ENCODE measurements around the gene RFX2. TPM values are rescaled to one million over a fixed set of nuclear protein-coding genes. Genes with fewer than 3 reads are reported as not detected.

RFX2 gene
- total RNA-seq, 1 experiment from 2014 or later: 2.9 TPM

DNA sequence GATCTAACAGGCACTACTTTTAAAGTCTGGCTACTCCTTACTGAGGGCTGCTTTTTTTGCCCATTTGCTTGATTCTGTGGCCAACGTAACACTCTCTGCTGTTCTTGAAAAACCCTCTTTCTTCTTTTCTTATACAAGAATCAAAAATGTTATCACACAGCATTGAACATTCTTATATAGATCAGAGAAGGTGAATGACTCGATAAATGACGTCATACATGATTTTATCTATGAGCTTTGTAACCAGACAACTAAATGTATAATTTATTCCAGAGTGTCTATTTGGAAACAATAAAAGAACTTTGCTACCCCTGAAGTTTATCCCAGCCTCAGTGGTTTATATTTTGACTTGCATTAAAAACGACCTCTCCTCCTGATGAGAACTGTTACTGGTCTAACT is 12.4 kb downstream of the RFX2 start:
- no peaks in the 10 kb centered on the region for H3K27me3 ChIP-seq (ENCODE audit: control insufficient read depth, insufficient read depth, low read length)
- DNase-seq: no peak
- H3K36me3 ChIP-seq (replicated peaks; ENCODE audit: control insufficient read depth, insufficient read depth, low read length): no peaks in the 10 kb centered on the region

DNA sequence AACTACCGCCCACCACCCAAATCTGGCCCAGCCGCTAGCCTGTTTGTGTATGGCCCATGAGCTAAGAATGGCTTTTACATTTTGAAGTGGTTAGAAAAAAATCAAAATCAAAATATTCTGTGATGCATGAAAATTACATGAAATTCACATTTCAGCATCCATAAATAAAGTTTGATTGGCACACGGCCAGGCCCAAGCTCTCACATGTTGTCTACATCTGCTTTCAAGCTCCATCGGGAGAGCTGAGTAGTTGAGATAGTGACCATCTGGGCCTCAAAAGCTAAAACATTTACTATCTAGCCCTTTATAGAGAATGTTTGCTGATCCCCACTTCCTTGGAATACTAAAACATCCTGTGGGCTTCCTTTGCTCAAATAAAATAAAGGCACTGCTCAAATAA is 14.5 kb downstream of the RFX2 start:
- DNase-seq: no peak
- Histone ChIP-seq H3K27me3 (ENCODE audit: control insufficient read depth, insufficient read depth, low read length) (no peaks in the 10 kb centered on the region; the same call in 1 of the 2 replicates), H3K36me3 (replicated peaks; ENCODE audit: control insufficient read depth, insufficient read depth, low read length) (no peaks in the 10 kb centered on the region), H3K4me3 (ENCODE audit: insufficient read depth, low read depth, low read length) (no peak overlapping the region)

More for the DNA sequence above, 12.4 kb downstream of the RFX2 start:
- H3K4me3 ChIP-seq (ENCODE audit: insufficient read depth, low read depth, low read length): no peak overlapping the region

DNA sequence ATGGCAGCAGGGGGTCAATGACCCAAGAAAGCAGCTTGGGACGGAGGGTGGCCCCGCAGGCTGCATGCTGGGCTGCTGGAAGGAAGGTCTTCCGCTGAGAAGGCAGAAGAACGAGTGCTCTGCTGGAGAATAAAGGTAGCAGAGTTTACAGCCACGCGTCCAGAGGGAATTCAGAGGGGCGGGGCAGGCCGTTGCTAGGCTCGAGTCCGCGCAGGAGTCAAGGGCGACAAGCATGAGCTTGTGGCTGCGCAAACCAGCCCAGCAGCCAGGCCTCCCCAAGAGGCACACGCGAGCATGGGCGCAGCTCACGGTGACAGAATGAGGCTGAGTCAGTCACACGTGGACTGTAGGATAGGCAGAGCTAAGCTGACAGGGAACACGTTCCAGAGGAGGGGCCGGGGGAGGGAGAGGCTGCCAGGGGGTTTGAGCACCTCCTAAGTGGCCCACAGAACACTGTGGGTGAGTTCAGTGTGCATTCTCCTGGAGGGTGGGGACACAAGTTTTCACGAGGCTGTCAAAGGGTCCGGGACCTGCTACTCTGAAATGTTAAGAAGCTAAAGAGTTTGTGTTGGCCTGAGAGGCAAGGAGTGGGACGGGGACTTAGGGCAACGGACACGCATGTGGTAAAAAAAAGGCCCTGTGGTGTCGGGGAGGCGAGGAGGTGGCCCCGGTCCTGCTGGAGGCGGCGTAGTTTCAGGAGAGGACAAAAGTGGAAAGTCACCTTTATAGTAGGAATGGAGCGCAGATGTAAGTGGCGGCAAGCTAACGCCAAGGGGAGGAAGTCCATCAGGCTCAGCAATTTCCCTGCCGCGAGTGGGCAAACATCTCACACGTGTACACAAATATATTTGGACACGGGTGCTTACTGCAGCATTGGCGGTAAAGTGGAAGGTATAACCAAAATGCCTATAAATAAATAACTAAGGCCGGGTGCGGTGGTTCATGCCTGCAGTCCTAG is 17.7 kb downstream of the RFX2 start:
- Histone ChIP-seq H3K36me3 (replicated peaks; ENCODE audit: control insufficient read depth, insufficient read depth, low read length) (no peaks in the 10 kb centered on the region), H3K4me3 (ENCODE audit: insufficient read depth, low read depth, low read length) (peak overlapping the region; percentile 6), H3K27me3 (ENCODE audit: control insufficient read depth, insufficient read depth, low read length) (no peaks in the 10 kb centered on the region; the same call in 1 of the 2 replicates)
- DNase-seq: peak; percentile 83

DNA sequence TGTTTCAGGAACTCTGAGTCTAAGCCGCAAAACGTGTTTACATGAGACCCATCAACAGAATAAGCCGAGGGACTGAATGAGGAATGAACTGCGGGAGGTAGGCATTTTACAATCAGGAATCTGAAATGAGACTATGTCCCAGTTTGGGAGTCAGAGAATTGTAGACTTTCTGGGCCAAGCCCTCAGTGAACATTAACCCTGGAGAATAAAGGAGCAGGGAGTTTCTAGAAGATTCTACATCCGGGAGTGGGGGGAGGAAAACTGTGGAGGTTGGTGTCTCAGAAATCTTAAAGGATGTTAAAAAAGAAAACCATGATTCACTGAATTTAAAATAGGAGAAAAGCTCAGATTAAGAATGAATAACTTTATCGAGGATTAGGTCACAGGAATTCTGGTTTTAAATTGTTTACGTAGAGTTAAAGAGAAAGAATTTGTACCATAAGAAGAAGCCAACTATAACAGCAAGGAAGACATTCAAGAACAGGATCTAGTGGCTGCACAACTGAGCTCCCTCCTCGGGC is 18.5 kb downstream of the RFX2 start:
- no peaks in the 10 kb centered on the region for H3K36me3 ChIP-seq (replicated peaks; ENCODE audit: control insufficient read depth, insufficient read depth, low read length)
- no peak for DNase-seq
- H3K4me3 ChIP-seq (ENCODE audit: insufficient read depth, low read depth, low read length): peak overlapping the region; percentile 6
- H3K27me3 ChIP-seq (ENCODE audit: control insufficient read depth, insufficient read depth, low read length): no peaks in the 10 kb centered on the region; the same call in 1 of the 2 replicates

DNA sequence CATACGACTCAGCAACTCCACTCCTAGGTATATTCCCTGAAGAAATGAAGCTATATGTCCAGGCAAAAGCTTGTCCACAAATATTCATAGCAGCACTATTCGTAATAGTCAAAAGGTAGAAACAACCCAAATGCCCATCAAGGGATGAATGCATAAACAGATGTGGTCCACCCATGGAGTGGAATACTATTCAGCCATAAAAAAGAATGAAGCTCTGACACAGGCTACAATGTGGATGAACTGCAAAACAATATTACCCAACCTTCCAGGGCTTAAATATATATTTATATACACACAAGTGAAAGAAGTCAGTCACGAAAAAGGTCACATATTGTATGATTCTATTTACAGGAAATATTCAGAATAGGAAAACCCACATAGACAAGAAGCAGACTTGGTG is 19.7 kb downstream of the RFX2 start:
- DNase-seq: no peak
- no peak overlapping the region for H3K4me3 ChIP-seq (ENCODE audit: insufficient read depth, low read depth, low read length)
- H3K27me3 ChIP-seq (ENCODE audit: control insufficient read depth, insufficient read depth, low read length): no peaks in the 10 kb centered on the region; the same call in 1 of the 2 replicates
- H3K36me3 ChIP-seq (replicated peaks; ENCODE audit: control insufficient read depth, insufficient read depth, low read length): no peaks in the 10 kb centered on the region

DNA sequence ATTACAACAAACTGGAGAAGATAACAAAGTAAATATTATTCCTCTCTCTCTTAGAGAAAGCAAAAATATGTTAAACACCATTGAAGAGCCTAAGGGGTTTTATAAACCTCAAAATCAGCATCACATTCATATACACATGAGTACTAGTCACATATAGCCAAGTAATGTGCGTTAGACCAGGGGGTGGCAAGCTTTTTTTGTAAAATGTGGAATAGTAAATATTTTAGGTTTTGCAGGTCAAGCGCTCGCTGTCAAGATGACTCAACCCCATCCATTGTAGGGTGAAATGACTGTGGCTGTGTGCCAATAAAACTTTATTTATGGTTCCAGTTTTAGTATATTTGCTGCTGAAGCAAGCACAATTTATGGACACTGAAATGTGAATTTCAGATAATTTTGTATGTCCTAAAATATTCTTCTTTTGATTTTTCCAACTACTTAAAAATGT is 21.7 kb downstream of the RFX2 start:
- H3K36me3 ChIP-seq (replicated peaks; ENCODE audit: control insufficient read depth, insufficient read depth, low read length): no peaks in the 10 kb centered on the region
- no peak for DNase-seq
- H3K27me3 ChIP-seq (ENCODE audit: control insufficient read depth, insufficient read depth, low read length): no peaks in the 10 kb centered on the region; the same call in 1 of the 2 replicates
- no peak overlapping the region for H3K4me3 ChIP-seq (ENCODE audit: insufficient read depth, low read depth, low read length)

DNA sequence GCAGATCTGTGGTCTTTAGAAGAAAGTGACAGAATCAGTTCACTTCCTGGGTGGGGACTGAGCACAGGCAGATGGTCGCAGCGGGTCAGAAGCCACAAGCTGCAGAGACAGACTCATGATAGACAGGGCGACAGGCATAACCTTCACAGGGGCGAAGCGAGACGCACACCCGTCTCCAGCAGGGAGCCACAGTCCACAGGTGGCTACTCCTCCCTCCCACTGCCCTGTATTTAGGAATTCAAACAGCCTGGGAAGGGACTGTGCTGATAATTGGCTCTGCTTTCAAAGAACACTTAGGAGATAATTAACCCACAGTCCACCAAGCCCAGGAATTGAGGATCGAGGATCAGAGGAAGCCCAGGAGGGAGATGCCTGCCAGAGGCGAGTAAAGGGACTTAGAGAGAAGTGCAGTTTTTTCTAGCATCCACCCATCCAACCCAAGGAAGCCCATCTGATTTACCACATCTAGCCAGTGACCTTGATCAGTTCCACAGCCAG is 23.2 kb downstream of the RFX2 start:
- DNase-seq: no peak
- no peaks in the 10 kb centered on the region for H3K36me3 ChIP-seq (replicated peaks; ENCODE audit: control insufficient read depth, insufficient read depth, low read length)
- H3K27me3 ChIP-seq (ENCODE audit: control insufficient read depth, insufficient read depth, low read length): no peaks in the 10 kb centered on the region; the same call in 1 of the 2 replicates
- no peak overlapping the region for H3K4me3 ChIP-seq (ENCODE audit: insufficient read depth, low read depth, low read length)

DNA sequence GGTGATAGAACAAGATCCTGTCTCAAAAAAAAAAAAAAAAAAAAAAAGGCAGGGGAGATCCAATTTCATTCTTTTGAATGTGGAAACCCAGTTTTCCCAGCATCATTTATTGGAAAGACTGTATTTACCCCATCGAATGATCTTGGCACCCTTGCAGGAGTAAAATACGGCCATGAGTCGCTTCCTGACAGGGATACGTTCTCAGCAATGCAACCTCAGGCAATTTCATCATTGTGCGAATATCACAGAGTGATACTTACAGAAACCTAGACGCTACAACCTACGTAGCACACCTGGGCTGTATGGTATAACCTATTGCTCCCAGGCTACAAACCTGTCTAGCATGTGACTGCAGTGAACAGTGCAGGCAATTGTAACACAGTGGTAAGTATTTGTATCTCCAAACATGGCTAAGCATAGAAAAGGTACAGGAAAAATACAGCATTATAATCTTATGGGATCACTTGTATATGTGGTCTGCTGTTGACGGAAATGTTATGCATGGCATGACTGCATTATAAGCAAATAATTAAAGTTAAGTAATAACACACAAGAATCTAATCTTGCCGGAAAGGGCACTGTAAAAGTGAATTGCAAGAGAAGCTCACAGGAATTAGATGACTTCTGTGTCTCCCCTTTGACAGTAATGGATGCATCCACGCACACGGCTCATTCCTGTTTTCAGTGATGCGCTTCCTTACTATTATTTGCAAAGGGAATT is 24.1 kb downstream of the RFX2 start:
- Histone ChIP-seq H3K4me3 (ENCODE audit: insufficient read depth, low read depth, low read length) (no peak overlapping the region), H3K36me3 (replicated peaks; ENCODE audit: control insufficient read depth, insufficient read depth, low read length) (no peaks in the 10 kb centered on the region), H3K27me3 (ENCODE audit: control insufficient read depth, insufficient read depth, low read length) (no peaks in the 10 kb centered on the region)
- DNase-seq: no peak

DNA sequence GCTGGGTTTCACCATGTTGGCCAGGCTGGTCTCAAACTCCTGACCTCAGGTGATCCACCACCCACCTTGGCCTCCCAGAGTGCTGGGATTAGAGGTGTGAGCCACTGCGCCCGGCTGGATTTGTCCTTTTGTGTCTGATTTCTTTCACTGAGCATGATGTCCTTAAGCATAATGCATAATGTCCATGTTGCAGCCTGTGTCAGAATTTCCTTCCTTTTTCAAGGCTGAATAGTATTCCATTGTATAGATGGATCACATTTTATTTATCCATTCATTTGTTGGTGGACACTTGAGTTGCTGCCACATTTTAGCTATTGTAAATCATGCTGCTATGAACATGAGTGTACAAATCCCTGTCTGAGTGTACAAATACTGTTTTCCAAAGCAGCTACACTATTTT is 25.5 kb downstream of the RFX2 start:
- H3K27me3 ChIP-seq (ENCODE audit: control insufficient read depth, insufficient read depth, low read length): no peaks in the 10 kb centered on the region

DNA sequence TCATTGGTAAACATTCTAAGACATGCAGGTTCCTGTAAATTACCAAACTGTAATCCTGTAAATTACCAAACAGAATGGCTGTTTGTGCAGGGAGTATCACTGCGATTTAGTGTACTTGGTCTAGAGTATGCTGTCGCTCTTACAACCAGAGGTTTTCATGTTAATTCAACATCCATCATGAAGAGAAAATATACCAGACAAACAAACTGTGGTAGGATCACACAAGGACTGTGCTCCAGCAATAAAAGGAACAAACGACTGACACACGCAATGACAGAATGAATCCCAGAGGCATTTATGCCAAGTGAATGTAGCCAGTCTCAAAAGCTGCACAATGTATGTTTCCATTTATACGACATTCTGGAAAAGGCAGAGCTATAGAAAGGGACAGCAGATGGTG is 31.2 kb downstream of the RFX2 start:
- DNase-seq: no peak
- Histone ChIP-seq H3K36me3 (replicated peaks; ENCODE audit: control insufficient read depth, insufficient read depth, low read length) (no peaks in the 10 kb centered on the region), H3K4me3 (ENCODE audit: insufficient read depth, low read depth, low read length) (no peak overlapping the region), H3K27me3 (ENCODE audit: control insufficient read depth, insufficient read depth, low read length) (no peaks in the 10 kb centered on the region; the same call in 1 of the 2 replicates)

More for the DNA sequence above, 25.5 kb downstream of the RFX2 start:
- H3K36me3 ChIP-seq (replicated peaks; ENCODE audit: control insufficient read depth, insufficient read depth, low read length): no peaks in the 10 kb centered on the region
- no peak for DNase-seq
- no peak overlapping the region for H3K4me3 ChIP-seq (ENCODE audit: insufficient read depth, low read depth, low read length)

DNA sequence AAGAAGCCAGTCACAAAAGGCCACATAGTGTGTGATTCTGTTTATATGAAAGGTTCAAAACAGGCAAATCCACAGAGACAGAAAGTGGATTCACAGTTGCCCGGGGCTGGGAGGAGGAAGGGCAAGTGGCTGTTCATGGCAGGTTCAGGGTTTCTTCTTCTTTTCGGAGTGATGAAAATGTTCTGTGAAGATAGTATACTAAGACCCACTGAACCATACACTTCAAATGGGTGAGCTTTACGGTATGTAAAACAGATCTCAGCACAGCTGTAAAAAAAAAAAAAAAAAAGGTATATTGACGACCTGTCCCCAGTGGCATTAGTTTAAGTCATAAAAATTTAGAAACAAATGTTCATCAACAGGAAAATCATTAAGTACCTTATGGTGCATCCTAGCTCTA is 32.2 kb downstream of the RFX2 start:
- no peak overlapping the region for H3K4me3 ChIP-seq (ENCODE audit: insufficient read depth, low read depth, low read length)
- H3K36me3 ChIP-seq (replicated peaks; ENCODE audit: control insufficient read depth, insufficient read depth, low read length): no peaks in the 10 kb centered on the region
- H3K27me3 ChIP-seq (ENCODE audit: control insufficient read depth, insufficient read depth, low read length): no peaks in the 10 kb centered on the region; the same call in 1 of the 2 replicates
- no peak for DNase-seq

DNA sequence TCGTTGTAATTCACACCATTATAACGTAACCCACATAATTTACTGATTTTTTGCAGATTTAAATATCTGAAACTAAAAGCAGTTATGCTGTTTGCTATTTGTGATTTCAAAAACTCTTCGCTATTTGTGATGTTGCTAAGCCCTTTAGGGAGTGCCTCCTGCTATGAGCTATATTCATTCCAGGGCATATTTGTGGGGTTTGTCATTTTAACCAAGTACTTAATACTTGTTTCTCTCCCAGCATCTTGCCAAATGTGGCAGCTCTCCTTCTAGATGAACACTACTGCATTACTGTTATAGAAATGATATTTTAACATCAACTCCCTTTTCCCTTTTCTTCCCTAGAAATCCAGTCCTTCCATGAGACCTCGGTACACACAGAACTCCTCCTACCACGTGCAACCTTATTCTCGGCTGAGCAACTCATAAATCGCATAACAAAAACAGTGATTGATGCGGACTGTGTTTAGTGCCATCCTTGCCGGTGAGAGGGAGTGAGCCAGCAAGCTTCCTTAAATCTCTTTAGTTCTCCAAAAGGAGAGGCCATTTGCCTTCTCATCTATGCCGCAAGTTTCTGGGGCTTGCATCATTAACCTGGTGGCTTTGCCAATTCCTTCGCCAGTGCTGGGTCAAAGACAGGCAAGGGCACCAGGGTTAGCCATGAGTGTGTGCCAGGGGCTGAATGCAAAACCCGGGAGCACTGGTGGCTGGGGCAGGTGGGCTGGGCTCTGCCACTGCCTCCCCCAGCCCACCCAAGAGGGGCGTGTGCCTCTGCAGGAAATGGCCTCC is 33.4 kb downstream of the RFX2 start:
- H3K4me3 ChIP-seq (ENCODE audit: insufficient read depth, low read depth, low read length): no peak overlapping the region

DNA sequence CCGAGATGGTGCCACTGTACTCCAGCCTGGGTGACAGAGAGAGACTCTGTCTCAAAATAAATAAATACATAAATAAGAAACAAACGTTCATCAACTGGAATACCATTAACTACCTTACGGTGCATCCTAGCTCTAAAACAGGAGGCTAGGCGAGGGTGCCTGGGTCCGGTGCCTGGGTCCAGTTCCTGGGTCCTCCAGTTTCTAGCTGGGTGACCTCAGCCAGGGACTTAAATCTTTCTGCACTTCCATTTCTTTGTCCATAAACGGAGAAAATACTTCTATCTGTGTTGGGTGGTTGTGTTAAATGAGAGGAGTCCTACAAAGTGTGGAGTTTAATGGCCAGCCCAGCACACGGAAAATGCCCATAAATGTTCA is 34.0 kb downstream of the RFX2 start:
- no peaks in the 10 kb centered on the region; the same call in 1 of the 2 replicates for H3K27me3 ChIP-seq (ENCODE audit: control insufficient read depth, insufficient read depth, low read length)
- DNase-seq: no peak
- H3K4me3 ChIP-seq (ENCODE audit: insufficient read depth, low read depth, low read length): no peak overlapping the region
- no peaks in the 10 kb centered on the region for H3K36me3 ChIP-seq (replicated peaks; ENCODE audit: control insufficient read depth, insufficient read depth, low read length)

More for the DNA sequence above, 33.4 kb downstream of the RFX2 start:
- no peak for DNase-seq
- H3K27me3 ChIP-seq (ENCODE audit: control insufficient read depth, insufficient read depth, low read length): no peaks in the 10 kb centered on the region; the same call in 1 of the 2 replicates
- no peaks in the 10 kb centered on the region for H3K36me3 ChIP-seq (replicated peaks; ENCODE audit: control insufficient read depth, insufficient read depth, low read length)
